Heart left ventricle (tissue), 16 donors: ENCODE measurements around the gene CFAP65. TPM values are rescaled to one million over a fixed set of nuclear protein-coding genes. Genes with fewer than 3 reads are reported as not detected.

Experiments used
- ATAC-seq, 4 donors: fragments of 200-7000 bp; cut with Tn5 transposase; one replicate each; pipeline ENCODE4 v1.9.1; 2020 to 2022; ENCODE audit warnings: moderate library complexity in 4 of 4, mild to moderate bottlenecking in 3 of 4, moderate number of reproducible peaks in 1 of 4
- DNase-seq, 5 donors: peaks; one replicate each; pipeline ENCODE4 v3.0.0-alpha.2; 2020
- H3K27ac ChIP-seq, 12 donors: fragments of 200-600 bp; sonication (generic) in 4 of 12; one replicate each; pipeline versions ENCODE4 v1.5.0 to v1.8.0; 2016 to 2022; ENCODE audit warnings: mild to moderate bottlenecking in 2 of 12
- H3K27me3 ChIP-seq, 9 donors: fragments of 200-600 bp; sonication (generic) in 2 of 9; one replicate each; pipeline versions ENCODE4 v1.5.1 to v1.8.0; 2016 to 2022; ENCODE audit warnings: mild to moderate bottlenecking in 3 of 9
- H3K36me3 ChIP-seq, 9 donors: fragments of 200-600 bp; sonication (generic) in 2 of 9; one replicate each; pipeline versions ENCODE4 v1.5.0 to v1.8.0; 2018 to 2022; ENCODE audit warnings: mild to moderate bottlenecking in 2 of 9
- H3K4me1 ChIP-seq, 12 donors: fragments of 200-600 bp; sonication (generic) in 4 of 12; one replicate each; pipeline versions ENCODE4 v1.5.0 to v1.8.0; 2016 to 2022; ENCODE audit warnings: mild to moderate bottlenecking in 3 of 12
- H3K4me3 ChIP-seq, 12 donors: fragments of 200-600 bp; sonication (generic) in 4 of 12; one replicate each; pipeline versions ENCODE4 v1.5.0 to v1.8.0; 2017 to 2022; ENCODE audit warnings: mild to moderate bottlenecking in 9 of 12, moderate library complexity in 4 of 12
- H3K9me3 ChIP-seq, 12 donors: fragments of 200-600 bp; sonication (generic) in 4 of 12; one replicate each; pipeline versions ENCODE4 v1.5.0 to v1.8.0; 2016 to 2022; ENCODE audit warnings: mild to moderate bottlenecking in 1 of 12
- CTCF ChIP-seq, 12 donors: fragments of 200-600 bp; sonication (generic) in 4 of 12; IDR thresholded peaks; one replicate each; pipeline versions ENCODE4 v1.5.0 to v1.8.0; 2018 to 2022; ENCODE audit warnings: antibody characterized with exemption in 12 of 12, mild to moderate bottlenecking in 5 of 12
- POLR2A ChIP-seq, 2 donors: fragments of 450-650 bp; IDR thresholded peaks; one replicate each; pipeline ENCODE4 v1.6.1; 2017; ENCODE audit warnings: antibody characterized with exemption in 2 of 2, mild to moderate bottlenecking in 2 of 2, moderate library complexity in 2 of 2
- WGBS, 4 donors: extraction: QIAGEN DNeasy Blood & Tissue Kit in 2 of 4; methylation state at CpG; one replicate each; pipeline versions ENCODE4 v1.1.5 to v1.1.7; 2013 to 2018; 5-methylcytosine and 5-hydroxymethylcytosine counted together
- intact Hi-C, 10 donors: fragments of 100-400 bp; cut with DNase I; formaldehyde crosslinking; loops; one replicate each; pipeline versions ENCODE4 v1.11.1 to v1.14.2; 2022
- polyA plus RNA-seq, 2 donors: library from polyadenylated mRNA; stranded (reverse); fragments of 200-250 nt; gene quantifications; one replicate each; pipeline ENCODE4 v1.2.3, GENCODE V29; 2013
- total RNA-seq, 9 donors: library from RNA; depleted of rRNA in 2 of 9; stranded (reverse); fragments of >200 nt in 2 of 9; fragmentation: NEBNext Ultra II Directional in 3 of 9; extraction: Animal tissue kit (Norgen Biotek cat#: 25700) in 3 of 9; gene quantifications; one replicate each; pipeline versions ENCODE4 v1.1.0 to v1.2.4, GENCODE V29; 2016 to 2023
- donor health status: ischemic (EF 13 %, LVEDD 7.1; RV severe dilation, severe dysfunction).
- donor health status: healthy with polysubstance abuse.
- donor health status: DM: no; HTN: yes; CAD: no.
- donor health status: DM: no; HTN: no; CAD: no.
- donor health status: ischemic (EF 25% LVEDD 6.9; RV normal size, moderate dysfunction).
- donor health status: ischemic (EF 25% LVEDD 5.7; RV mildly dilated, moderate dysfunction).
- donor health status: healthy.
- donor health status: DM: yes; HTN: yes; CAD: no.
- donor health status: ischemic (EF 35%, LVEDD 5.7; RV mildly dilated, moderate dysfunction).
- donor health status: nonischemic (EF 11% LVEDD 7.7; RV severe dilation, severe dysfunction).
- donor health status: DM: yes; HTN: yes; CAD: no.
- donor health status: PGD.
- donor health status: ischemic (EF 29% LVEDD 5.4; RV normal size, mild dysfunction).
- donor health status: nonischemic (EF 23%, LVEDD 6.1; RV moderate dilation, normal function).

Gene CFAP65
- total and polyA plus RNA-seq, 11 donors, result 0.04 TPM; not detected in 10

- intact Hi-C loops, result no loop called here
- H3K27me3 ChIP-seq, result peaks cover 4 to 87% (median 30%) of the 10 kb centered on the region in 9 donors
- no peak overlapping the region for H3K27ac ChIP-seq
- TF ChIP-seq POLR2A (IDR thresholded peaks at IDR 0.05) (no peak), CTCF (IDR thresholded peaks at IDR 0.05) (no peak)
- ATAC-seq (peak in 1 of 4 donors; percentile 39), DNase-seq (no peak)
- peaks cover 0 to 6% (median 0%) of the 10 kb centered on the region in 12 donors for H3K4me1 ChIP-seq
- no peaks in the 10 kb centered on the region for H3K9me3 ChIP-seq
- H3K4me3 ChIP-seq, result no peak overlapping the region
- no peaks in the 10 kb centered on the region for H3K36me3 ChIP-seq
- 51 to 54% (median 54%) methylated on average over 8 of the region's 8 CpGs for WGBS, 4 donors
Measured at GRCh38 chr2:219037783-219038499, 3.4 kb downstream of the CFAP65 start.

GRCh38 chr2:219035942-219036341 lies 5.4 kb downstream of the CFAP65 start:
- no peak overlapping the region for H3K27ac ChIP-seq
- H3K36me3 ChIP-seq, result no peaks in the 10 kb centered on the region
- intact Hi-C loops, result no loop called here
- H3K9me3 ChIP-seq, result no peaks in the 10 kb centered on the region
- no peak for TF ChIP-seq CTCF (IDR thresholded peaks at IDR 0.05)
- WGBS, 4 donors, result 76 to 82% (median 81%) methylated on average over 2 of the region's 2 CpGs
- no peak overlapping the region for H3K4me3 ChIP-seq
- no peak for ATAC-seq
- no peaks in the 10 kb centered on the region for H3K4me1 ChIP-seq
- DNase-seq, result no peak
- peaks cover 2 to 84% (median 22%) of the 10 kb centered on the region in 9 donors for H3K27me3 ChIP-seq

- Histone ChIP-seq H3K4me3 (no peak overlapping the region), H3K4me1 (no peaks in the 10 kb centered on the region), H3K27ac (no peak overlapping the region), H3K36me3 (no peaks in the 10 kb centered on the region), H3K9me3 (no peaks in the 10 kb centered on the region), H3K27me3 (peaks cover 8 to 84% (median 21%) of the 10 kb centered on the region in 9 donors)
- DNase-seq (no peak), ATAC-seq (no peak)
- TF ChIP-seq CTCF (IDR thresholded peaks at IDR 0.05) (no peak), POLR2A (IDR thresholded peaks at IDR 0.05) (no peak)
- 52 to 56% (median 54%) methylated on average over 6 of the region's 6 CpGs for WGBS, 4 donors
- intact Hi-C loops, result no loop called here
Measured at GRCh38 chr2:219034823-219035222, 6.5 kb downstream of the CFAP65 start.

- Histone ChIP-seq H3K27me3 (peaks cover 8 to 62% (median 20%) of the 10 kb centered on the region in 9 donors), H3K36me3 (no peaks in the 10 kb centered on the region), H3K9me3 (no peaks in the 10 kb centered on the region), H3K4me3 (no peak overlapping the region), H3K4me1 (no peaks in the 10 kb centered on the region), H3K27ac (no peak overlapping the region)
- intact Hi-C loops, result no loop called here
- no peak for DNase-seq
- TF ChIP-seq CTCF (IDR thresholded peaks at IDR 0.05), result no peak
- no peak for TF ChIP-seq POLR2A (IDR thresholded peaks at IDR 0.05)
- WGBS, 4 donors, result 79 to 83% (median 82%) methylated on average over 23 of the region's 23 CpGs
- ATAC-seq, result no peak
Measured at GRCh38 chr2:219032051-219032745, 9.1 kb downstream of the CFAP65 start.
